HepG2 (cell line): ENCODE measurements around the gene CAPRIN2. TPM values are rescaled to one million over a fixed set of nuclear protein-coding genes. Genes with fewer than 3 reads are reported as not detected.

ENCODE experiments used
- AKAP8 ChIP-seq: sonication (generic); formaldehyde crosslinking; IDR thresholded peaks from 2 replicates; pipeline ENCODE4 v1.5.1; 2020; ENCODE audit warnings: mild to moderate bottlenecking, missing genetic modification reagents
- BHLHE40 ChIP-seq: IDR thresholded peaks from 2 replicates; pipeline ENCODE4 v1.6.1; 2011; ENCODE audit warnings: low read length, improper control_type of control experiment
- CREB1 ChIP-seq, 2 experiments: fragments of 450-650 bp in 1 of 2; IDR thresholded peaks; 2 replicates each; pipeline ENCODE4 v1.6.1; 2016 to 2017; ENCODE audit warnings: control low read depth in 1 of 2, mild to moderate bottlenecking in 1 of 2, missing compliant biosample characterization in 1 of 2, missing genetic modification characterization in 1 of 2
- ERF ChIP-seq: IDR thresholded peaks from 2 replicates; pipeline ENCODE4 v1.6.1; 2018; ENCODE audit warnings: missing biosample characterization, missing genetic modification reagents
- HIC2 ChIP-seq: sonication (generic); formaldehyde crosslinking; IDR thresholded peaks from 2 replicates; pipeline ENCODE4 v1.9.0; 2022; ENCODE audit warnings: low read depth, missing genetic modification reagents
- KDM2A ChIP-seq: sonication (generic); formaldehyde crosslinking; IDR thresholded peaks from 2 replicates; pipeline ENCODE4 v1.4.0; 2020; ENCODE audit warnings: low read depth, missing genetic modification reagents, borderline replicate concordance
- MXD3 ChIP-seq: IDR thresholded peaks from 2 replicates; pipeline ENCODE4 v1.6.1; 2016; ENCODE audit warnings: mild to moderate bottlenecking, missing biosample characterization, missing genetic modification reagents
- NR3C1 ChIP-seq: sonication (generic); formaldehyde crosslinking; IDR thresholded peaks from 2 replicates; pipeline ENCODE4 v1.4.0; 2020; ENCODE audit warnings: missing genetic modification reagents
- PRDM10 ChIP-seq: sonication (generic); formaldehyde crosslinking; IDR thresholded peaks from 2 replicates; pipeline ENCODE4 v1.4.0; 2020; ENCODE audit warnings: low read depth, missing genetic modification reagents
- SOX5 ChIP-seq: IDR thresholded peaks from 2 replicates; pipeline ENCODE4 v1.6.1; 2016; ENCODE audit warnings: borderline replicate concordance
- TRIM24 ChIP-seq: sonication (generic); formaldehyde crosslinking; IDR thresholded peaks from 2 replicates; pipeline ENCODE4 v1.8.0; 2022; ENCODE audit warnings: mild to moderate bottlenecking, missing genetic modification reagents
- ZNF580 ChIP-seq: IDR thresholded peaks from 2 replicates; pipeline ENCODE4 v1.6.1; 2016; ENCODE audit warnings: low read depth, borderline replicate concordance
- ZNF629 ChIP-seq: sonication (generic); formaldehyde crosslinking; conservative IDR thresholded peaks from 2 replicates; pipeline ENCODE4 v1.5.0; 2020; ENCODE audit warnings: missing genetic modification reagents
- ZNF724P ChIP-seq: sonication (generic); formaldehyde crosslinking; IDR thresholded peaks from 2 replicates; pipeline ENCODE4 v1.8.0; 2022; ENCODE audit warnings: missing genetic modification reagents, borderline replicate concordance
- ZNF788 ChIP-seq: sonication (generic); formaldehyde crosslinking; IDR thresholded peaks from 2 replicates; pipeline ENCODE4 v1.5.0; 2020; ENCODE audit warnings: mild to moderate bottlenecking, missing genetic modification reagents, borderline replicate concordance
- polyA plus RNA-seq, 8 experiments: library from polyadenylated mRNA; depleted of rRNA in 3 of 8; stranded (reverse) in 7 of 8; unstranded in 1 of 8; fragments of >200 nt; fragmentation: Illumina TruSeq in 4 of 8; extraction: Trizol in 4 of 8; gene quantifications; 2 replicates each; pipeline versions ENCODE4 v1.2.1 to v1.2.3, GENCODE V29; 2011 to 2016; ENCODE audit warnings: low read depth in 4 of 8, missing spikeins in 1 of 8, mixed read lengths in 1 of 8; ENCODE audit not compliant: insufficient read depth in 1 of 8
- total RNA-seq, 5 experiments: library from RNA; depleted of rRNA; stranded (reverse); fragments of >200 nt; fragmentation: Illumina TruSeq; extraction: Trizol; gene quantifications; 2 replicates each; pipeline ENCODE4 v1.2.3, GENCODE V29; 2016; ENCODE audit warnings: low read depth in 1 of 5
- TF ChIP-seq, protein P1 (sequence below): IDR thresholded peaks from 2 replicates; pipeline ENCODE4 v1.6.1; 2016; ENCODE audit warnings: low read depth
- TF ChIP-seq, protein P2 (sequence below): sonication (generic); formaldehyde crosslinking; IDR thresholded peaks from 2 replicates; pipeline ENCODE4 v1.9.0; 2021; ENCODE audit warnings: missing genetic modification reagents, borderline replicate concordance
- TF ChIP-seq, protein P3 (sequence below): sonication (generic); formaldehyde crosslinking; IDR thresholded peaks from 2 replicates; pipeline ENCODE4 v1.9.0; 2021; ENCODE audit warnings: missing genetic modification reagents, mild to moderate bottlenecking, borderline replicate concordance

CAPRIN2 gene
- total and polyA plus RNA-seq, 2 of the 13 experiments (the other 11 are each of a cell fraction or from before 2014, with no cell fraction given), result 21.7 to 30.6 TPM

DNA sequence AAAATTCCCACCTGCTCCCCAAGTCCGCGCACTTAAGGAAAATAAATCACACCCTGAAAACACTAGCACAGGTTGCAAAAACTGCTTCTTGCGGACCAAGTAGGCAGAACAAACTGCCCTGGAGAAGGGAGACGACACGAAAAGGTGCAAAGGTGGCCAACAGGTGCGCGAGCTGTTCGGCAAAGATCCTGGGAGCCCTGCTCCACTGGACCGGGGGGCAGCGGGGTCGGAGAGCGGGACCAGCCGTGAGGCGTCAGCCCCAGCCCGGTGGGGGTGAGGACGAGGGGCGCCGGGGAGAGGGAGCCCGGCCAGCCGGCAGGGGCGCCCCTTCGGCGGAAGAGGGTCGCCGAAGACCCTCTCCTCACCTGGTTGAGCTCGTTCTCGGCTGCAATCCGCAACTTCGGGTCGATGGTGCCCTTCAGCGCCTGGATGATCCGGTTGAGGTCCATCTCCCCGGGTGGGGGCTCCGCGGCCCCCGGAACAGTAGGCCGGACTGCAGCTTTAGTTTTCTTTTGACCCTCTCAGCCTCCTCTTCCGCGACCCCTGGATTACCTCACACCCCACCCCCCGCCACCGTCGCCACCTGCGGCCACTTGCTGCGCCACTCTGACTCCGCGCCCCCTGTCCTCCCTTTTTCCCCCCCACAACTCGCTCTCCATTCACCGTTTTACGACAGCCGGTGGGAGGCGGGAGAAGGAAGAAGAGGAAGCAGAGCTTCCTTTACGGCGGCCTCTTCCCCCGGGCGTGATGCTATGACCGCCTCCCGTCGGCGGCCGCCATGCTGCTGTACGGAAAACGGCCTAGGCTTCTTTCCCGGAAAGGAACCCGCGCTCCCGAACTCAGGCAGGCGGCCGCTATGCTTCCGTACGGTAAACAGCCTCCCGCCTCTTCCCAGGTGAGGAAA, 59.3 kb downstream of the CAPRIN2 start, which contains the start of gene IPO8 (continued):
- TF ChIP-seq KDM2A (CRISPR knock-in tag) (peak; percentile 82; the same call in 1 of the 2 replicates), PRDM10 (no peak), HIC2 (CRISPR knock-in tag) (no peak), BHLHE40 (no peak), ZNF788 (CRISPR knock-in tag) (peak; percentile 54; the same call in 1 of the 2 replicates), NR3C1 (CRISPR knock-in tag) (no peak), ZNF580 (CRISPR knock-in tag) (no peak), MXD3 (no peak), CREB1 (IDR thresholded peaks at IDR 0.05) (peak; percentile 48), CREB1 (CRISPR knock-in tag; IDR thresholded peaks at IDR 0.05) (peak; percentile 68), ZNF724P (CRISPR knock-in tag) (no peak), AKAP8 (CRISPR knock-in tag) (no peak), ERF (CRISPR knock-in tag) (no peak), TRIM24 (CRISPR knock-in tag) (no peak), SOX5 (CRISPR knock-in tag) (no peak), ZNF629 (CRISPR knock-in tag) (no peak)
- TF ChIP-seq, protein P1, sequence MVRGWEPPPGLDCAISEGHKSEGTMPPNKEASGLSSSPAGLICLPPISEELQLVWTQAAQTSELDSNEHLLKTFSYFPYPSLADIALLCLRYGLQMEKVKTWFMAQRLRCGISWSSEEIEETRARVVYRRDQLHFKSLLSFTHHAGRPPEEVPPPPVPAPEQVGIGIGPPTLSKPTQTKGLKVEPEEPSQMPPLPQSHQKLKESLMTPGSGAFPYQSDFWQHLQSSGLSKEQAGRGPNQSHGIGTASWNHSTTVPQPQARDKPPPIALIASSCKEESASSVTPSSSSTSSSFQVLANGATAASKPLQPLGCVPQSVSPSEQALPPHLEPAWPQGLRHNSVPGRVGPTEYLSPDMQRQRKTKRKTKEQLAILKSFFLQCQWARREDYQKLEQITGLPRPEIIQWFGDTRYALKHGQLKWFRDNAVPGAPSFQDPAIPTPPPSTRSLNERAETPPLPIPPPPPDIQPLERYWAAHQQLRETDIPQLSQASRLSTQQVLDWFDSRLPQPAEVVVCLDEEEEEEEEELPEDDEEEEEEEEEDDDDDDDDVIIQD (CRISPR knock-in tag), result no peak
- TF ChIP-seq, protein P2, sequence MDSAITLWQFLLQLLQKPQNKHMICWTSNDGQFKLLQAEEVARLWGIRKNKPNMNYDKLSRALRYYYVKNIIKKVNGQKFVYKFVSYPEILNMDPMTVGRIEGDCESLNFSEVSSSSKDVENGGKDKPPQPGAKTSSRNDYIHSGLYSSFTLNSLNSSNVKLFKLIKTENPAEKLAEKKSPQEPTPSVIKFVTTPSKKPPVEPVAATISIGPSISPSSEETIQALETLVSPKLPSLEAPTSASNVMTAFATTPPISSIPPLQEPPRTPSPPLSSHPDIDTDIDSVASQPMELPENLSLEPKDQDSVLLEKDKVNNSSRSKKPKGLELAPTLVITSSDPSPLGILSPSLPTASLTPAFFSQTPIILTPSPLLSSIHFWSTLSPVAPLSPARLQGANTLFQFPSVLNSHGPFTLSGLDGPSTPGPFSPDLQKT (CRISPR knock-in tag), result no peak
- TF ChIP-seq, protein P3, sequence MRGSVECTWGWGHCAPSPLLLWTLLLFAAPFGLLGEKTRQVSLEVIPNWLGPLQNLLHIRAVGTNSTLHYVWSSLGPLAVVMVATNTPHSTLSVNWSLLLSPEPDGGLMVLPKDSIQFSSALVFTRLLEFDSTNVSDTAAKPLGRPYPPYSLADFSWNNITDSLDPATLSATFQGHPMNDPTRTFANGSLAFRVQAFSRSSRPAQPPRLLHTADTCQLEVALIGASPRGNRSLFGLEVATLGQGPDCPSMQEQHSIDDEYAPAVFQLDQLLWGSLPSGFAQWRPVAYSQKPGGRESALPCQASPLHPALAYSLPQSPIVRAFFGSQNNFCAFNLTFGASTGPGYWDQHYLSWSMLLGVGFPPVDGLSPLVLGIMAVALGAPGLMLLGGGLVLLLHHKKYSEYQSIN (CRISPR knock-in tag), result no peak
